ENCODE measurements around the gene GIMAP8.

DNA sequence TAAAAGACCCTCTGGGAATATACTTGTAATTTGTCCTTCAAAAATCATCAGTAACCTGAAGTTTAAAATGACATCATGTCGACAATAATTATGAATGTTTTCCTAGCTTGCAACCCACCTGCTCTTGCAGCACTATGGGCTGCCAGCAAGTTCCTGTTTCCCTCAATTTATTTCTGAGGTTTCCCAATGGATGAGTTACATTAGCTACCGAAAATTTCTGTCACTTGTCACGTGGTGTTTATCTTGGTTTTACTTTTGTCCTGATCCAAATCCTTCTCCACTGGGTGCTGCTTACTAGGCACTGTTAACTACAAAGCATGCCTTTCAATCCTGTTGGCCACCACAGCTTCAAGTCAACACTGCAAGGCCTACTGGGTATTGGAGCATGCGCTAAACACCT lies 31.5 kb downstream of the GIMAP8 start:
- no peak for TF ChIP-seq POLR2A (IDR thresholded peaks at IDR 0.05)
- TF ChIP-seq, protein P1, sequence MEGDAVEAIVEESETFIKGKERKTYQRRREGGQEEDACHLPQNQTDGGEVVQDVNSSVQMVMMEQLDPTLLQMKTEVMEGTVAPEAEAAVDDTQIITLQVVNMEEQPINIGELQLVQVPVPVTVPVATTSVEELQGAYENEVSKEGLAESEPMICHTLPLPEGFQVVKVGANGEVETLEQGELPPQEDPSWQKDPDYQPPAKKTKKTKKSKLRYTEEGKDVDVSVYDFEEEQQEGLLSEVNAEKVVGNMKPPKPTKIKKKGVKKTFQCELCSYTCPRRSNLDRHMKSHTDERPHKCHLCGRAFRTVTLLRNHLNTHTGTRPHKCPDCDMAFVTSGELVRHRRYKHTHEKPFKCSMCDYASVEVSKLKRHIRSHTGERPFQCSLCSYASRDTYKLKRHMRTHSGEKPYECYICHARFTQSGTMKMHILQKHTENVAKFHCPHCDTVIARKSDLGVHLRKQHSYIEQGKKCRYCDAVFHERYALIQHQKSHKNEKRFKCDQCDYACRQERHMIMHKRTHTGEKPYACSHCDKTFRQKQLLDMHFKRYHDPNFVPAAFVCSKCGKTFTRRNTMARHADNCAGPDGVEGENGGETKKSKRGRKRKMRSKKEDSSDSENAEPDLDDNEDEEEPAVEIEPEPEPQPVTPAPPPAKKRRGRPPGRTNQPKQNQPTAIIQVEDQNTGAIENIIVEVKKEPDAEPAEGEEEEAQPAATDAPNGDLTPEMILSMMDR (IDR thresholded peaks at IDR 0.05): no peak
